ENCODE results near the gene TRAIP. TPM values are rescaled to one million over a fixed set of nuclear protein-coding genes. Genes with fewer than 3 reads are reported as not detected.
"Not testable (repeated sequence)": the region's sequence is repeated elsewhere in the genome, so short reads cannot be mapped to it uniquely, and the experiment has no call there.

The TRAIP gene
- total RNA-seq, 4 donors from 2014 or later, result 1.5 to 12.2 (median 2.8) TPM

GRCh38 chr3:49831341-49831740 lies 25.0 kb downstream of the TRAIP start:
- WGBS, 2 donors, result 58 to 68% methylated on average over 3 of the region's 3 CpGs
- H3K27me3 ChIP-seq, result no peaks in the 10 kb centered on the region
- no peaks in the 10 kb centered on the region for H3K4me1 ChIP-seq
- H3K36me3 ChIP-seq, result peaks cover 0 to 32% (median 0%) of the 10 kb centered on the region in 3 donors
- no peak overlapping the region for H3K4me3 ChIP-seq
- no peak for DNase-seq (ENCODE audit: low spot score in 2 of 2)
- H3K9me3 ChIP-seq, result no peaks in the 10 kb centered on the region
- TF ChIP-seq EP300 (IDR thresholded peaks at IDR 0.05), result no peak
- TF ChIP-seq CTCF (IDR thresholded peaks at IDR 0.05), result no peak
- TF ChIP-seq POLR2A (IDR thresholded peaks at IDR 0.05), result no peak
- no peak overlapping the region for H3K27ac ChIP-seq

GRCh38 chr3:49826016-49826415 lies 30.3 kb downstream of the TRAIP start:
- peaks cover 0 to 21% (median 0%) of the 10 kb centered on the region in 3 donors for H3K36me3 ChIP-seq
- no peaks in the 10 kb centered on the region for H3K27me3 ChIP-seq
- peak overlapping the region in 2 of 4 donors; percentile 33 to 50 for H3K27ac ChIP-seq
- TF ChIP-seq POLR2A (IDR thresholded peaks at IDR 0.05), result no peak
- no peak for TF ChIP-seq CTCF (IDR thresholded peaks at IDR 0.05)
- TF ChIP-seq EP300 (IDR thresholded peaks at IDR 0.05), result no peak
- WGBS, 2 donors, result 42 to 52% methylated on average over 6 of the region's 6 CpGs
- peaks cover 0 to 8% (median 0%) of the 10 kb centered on the region in 4 donors for H3K4me1 ChIP-seq
- H3K4me3 ChIP-seq, result no peak overlapping the region
- H3K9me3 ChIP-seq, result no peaks in the 10 kb centered on the region
- no peak for DNase-seq (ENCODE audit: low spot score in 2 of 2)

- H3K36me3 ChIP-seq; H3K4me1 ChIP-seq; H3K27me3 ChIP-seq; H3K9me3 ChIP-seq; H3K27ac ChIP-seq; H3K4me3 ChIP-seq; DNase-seq (ENCODE audit: low spot score in 2 of 2): not testable (repeated sequence)
- 56 to 92% methylated on average over 3 of the region's 3 CpGs for WGBS, 2 donors
These were observed 33.2 kb downstream of the TRAIP start for GRCh38 chr3:49823131-49823530.

GRCh38 chr3:49813497-49814174 lies 42.7 kb downstream of the TRAIP start, which contains the start of gene UBA7:
UBA7 (minus strand) TSS chr3:49813953; CDS start chr3:49813787, 166 bp downstream.
- Histone ChIP-seq H3K9me3 (no peaks in the 10 kb centered on the region), H3K27ac (peak within 1 kb of the TSS; percentile 52 to 87 (median 83)), H3K4me1 (peaks cover 0 to 24% (median 17%) of the 10 kb centered on the region in 4 donors), H3K27me3 (no peaks in the 10 kb centered on the region), H3K4me3 (peak within 1 kb of the TSS; percentile 33 to 57 (median 51)), H3K36me3 (peaks cover 0 to 39% (median 0%) of the 10 kb centered on the region in 3 donors)
- TF ChIP-seq EP300 (IDR thresholded peaks at IDR 0.05), result peak in 1 of 2 donors; percentile 21
- no peak for TF ChIP-seq POLR2A (IDR thresholded peaks at IDR 0.05)
- WGBS, 2 donors, result 12 to 28% methylated on average over 3 to 9 of the region's 9 CpGs
- peak in 1 of 2 donors; percentile 18 for DNase-seq (ENCODE audit: low spot score in 2 of 2)

GRCh38 chr3:49812916-49813496 lies 43.4 kb downstream of the TRAIP start:
- Histone ChIP-seq H3K4me1 (peaks cover 0 to 26% (median 18%) of the 10 kb centered on the region in 4 donors), H3K27me3 (no peaks in the 10 kb centered on the region), H3K9me3 (no peaks in the 10 kb centered on the region), H3K4me3 (peak overlapping the region; percentile 33 to 57 (median 51)), H3K36me3 (peaks cover 0 to 41% (median 0%) of the 10 kb centered on the region in 3 donors), H3K27ac (peak overlapping the region; percentile 52 to 87 (median 83))
- no peak for TF ChIP-seq CTCF (IDR thresholded peaks at IDR 0.05)
- no peak for TF ChIP-seq EP300 (IDR thresholded peaks at IDR 0.05)
- TF ChIP-seq POLR2A (IDR thresholded peaks at IDR 0.05), result no peak
- WGBS, 2 donors, result 49 to 63% methylated on average over 4 to 7 of the region's 9 CpGs
- no peak for DNase-seq (ENCODE audit: low spot score in 2 of 2)

Data from tibial nerve (tissue), 4 donors.